IMR-90 (cell line): Measurements from ENCODE around the gene MB. TPM values are rescaled to one million over a fixed set of nuclear protein-coding genes. Genes with fewer than 3 reads are reported as not detected.

Experiments used
- ATAC-seq: fragments of 200-7000 bp; cut with Tn5 transposase; 2 replicates; pipeline ENCODE4 v1.9.1; 2020; ENCODE audit warnings: low read depth, mild to moderate bottlenecking, moderate library complexity
- BruUV-seq: library from RNA; stranded (reverse); fragments of 400-500 nt; replicated peaks from 2 replicates; lab custom pipeline; 2021; lab: Mats Ljungman, UMichigan
- CTCF ChIA-PET: fragments of 300-600 bp; formaldehyde crosslinking; extraction: SDS; loops from one replicate; lab custom pipeline; 2021; ENCODE audit warnings: antibody characterized with exemption; lab: Yijun Ruan, JAX
- POLR2A ChIA-PET: fragments of 300-600 bp; sonication (Branson Sonifier 250); formaldehyde crosslinking; loops from one replicate; lab custom pipeline; 2022; ENCODE audit warnings: antibody characterized with exemption; ENCODE audit not compliant: unreplicated experiment; lab: Charles Lee
- DNase-seq: peaks from one replicate; pipeline ENCODE4 v3.0.0; 2013
- H2AFZ ChIP-seq: replicated peaks from 2 replicates; pipeline ENCODE3; 2013; ENCODE audit warnings: low read length, mild to moderate bottlenecking; ENCODE audit not compliant: poor library complexity
- H2AK5ac ChIP-seq: 2 replicates; pipeline ENCODE4 v1.6.1; 2013; ENCODE audit warnings: low read depth, low read length, inconsistent platforms
- H2AK9ac ChIP-seq: replicated peaks from 2 replicates; pipeline ENCODE3; 2013; ENCODE audit warnings: mild to moderate bottlenecking, low read depth, low read length, moderate library complexity; ENCODE audit not compliant: poor library complexity
- H2BK120ac ChIP-seq: 2 replicates; pipeline ENCODE4 v1.6.1; 2013; ENCODE audit warnings: low read depth, low read length, inconsistent platforms
- H2BK15ac ChIP-seq: 3 replicates; pipeline ENCODE4 v1.6.1; 2013; ENCODE audit warnings: low read depth, low read length, inconsistent platforms
- H2BK20ac ChIP-seq: 2 replicates; pipeline ENCODE4 v1.6.1; 2013; ENCODE audit warnings: low read depth, mild to moderate bottlenecking, inconsistent platforms, low read length, moderate library complexity
- H2BK5ac ChIP-seq: 2 replicates; pipeline ENCODE4 v1.6.1; 2013; ENCODE audit warnings: mild to moderate bottlenecking, low read depth, low read length, inconsistent platforms; ENCODE audit not compliant: poor library complexity, severe bottlenecking
- H3K14ac ChIP-seq: replicated peaks from 2 replicates; pipeline ENCODE4 v1.6.1; 2013; ENCODE audit warnings: low read depth, low read length, inconsistent platforms
- H3K18ac ChIP-seq: 2 replicates; pipeline ENCODE4 v1.6.1; 2013; ENCODE audit warnings: low read depth, low read length, control low read depth
- H3K23ac ChIP-seq: 2 replicates; pipeline ENCODE4 v1.6.1; 2013; ENCODE audit warnings: low read depth, low read length, inconsistent platforms
- H3K27ac ChIP-seq: 2 replicates; pipeline ENCODE4 v1.5.1; 2013; ENCODE audit warnings: mild to moderate bottlenecking, control low read depth, low read length; ENCODE audit not compliant: insufficient read depth
- H3K27me3 ChIP-seq: 2 replicates; pipeline ENCODE4 v1.6.1; 2013; ENCODE audit warnings: low read length; ENCODE audit not compliant: control insufficient read depth, insufficient read depth
- H3K36me3 ChIP-seq: 2 replicates; pipeline ENCODE4 v1.6.1; 2013; ENCODE audit warnings: low read length, mixed read lengths; ENCODE audit not compliant: control insufficient read depth, insufficient read depth
- H3K4ac ChIP-seq: 2 replicates; pipeline ENCODE4 v1.6.1; 2013; ENCODE audit warnings: low read depth, low read length, inconsistent platforms
- H3K4me1 ChIP-seq: 2 replicates; pipeline ENCODE4 v1.6.1; 2013; ENCODE audit warnings: low read length, mixed read lengths; ENCODE audit not compliant: control insufficient read depth, insufficient read depth
- H3K4me2 ChIP-seq: 2 replicates; pipeline ENCODE4 v1.6.1; 2013; ENCODE audit warnings: low read depth, mild to moderate bottlenecking, control low read depth, low read length, moderate library complexity
- H3K4me3 ChIP-seq: 2 replicates; pipeline ENCODE4 v1.5.1; 2013; ENCODE audit warnings: low read depth, mild to moderate bottlenecking, control low read depth, low read length, moderate library complexity; ENCODE audit not compliant: insufficient read depth
- H3K56ac ChIP-seq: 2 replicates; pipeline ENCODE4 v1.6.1; 2013; ENCODE audit warnings: low read length, inconsistent platforms; ENCODE audit not compliant: insufficient read depth; ENCODE audit errors: extremely low read depth
- H3K79me1 ChIP-seq, 2 experiments: 2 replicates each; pipeline ENCODE4 v1.6.1; 2013; ENCODE audit warnings: low read length in 2 of 2, inconsistent platforms in 1 of 2, low read depth in 1 of 2
- H3K9ac ChIP-seq: 2 replicates; pipeline ENCODE4 v1.6.1; 2013; ENCODE audit warnings: low read depth, low read length, control low read depth
- H3K9me1 ChIP-seq: 2 replicates; pipeline ENCODE4 v1.6.1; 2013; ENCODE audit warnings: low read length, inconsistent platforms; ENCODE audit not compliant: insufficient read depth
- H3K9me3 ChIP-seq: 2 replicates; pipeline ENCODE4 v1.6.1; 2013; ENCODE audit warnings: low read length; ENCODE audit not compliant: control insufficient read depth, insufficient read depth
- H4K20me1 ChIP-seq: 2 replicates; pipeline ENCODE4 v1.6.1; 2013; ENCODE audit warnings: low read length, inconsistent platforms; ENCODE audit not compliant: insufficient read depth
- H4K5ac ChIP-seq: 2 replicates; pipeline ENCODE4 v1.6.1; 2013; ENCODE audit warnings: mild to moderate bottlenecking, low read depth, low read length, control low read depth
- H4K8ac ChIP-seq, 2 experiments: 2 replicates each; pipeline ENCODE4 v1.6.1; 2013; ENCODE audit warnings: low read depth in 2 of 2, low read length in 2 of 2, control low read depth in 1 of 2, inconsistent platforms in 1 of 2
- H4K91ac ChIP-seq: 2 replicates; pipeline ENCODE4 v1.6.1; 2013; ENCODE audit warnings: low read depth, low read length, inconsistent platforms; ENCODE audit not compliant: insufficient read depth
- BHLHE40 ChIP-seq: fragments of 150-350 bp; IDR thresholded peaks from 2 replicates; pipeline ENCODE4 v1.6.1; 2016; ENCODE audit warnings: mild to moderate bottlenecking, low read depth, low read length
- CEBPB ChIP-seq: IDR thresholded peaks from 2 replicates; pipeline ENCODE4 v1.6.1; 2012; ENCODE audit warnings: low read depth, low read length, improper control_type of control experiment
- CHD1 ChIP-seq: IDR thresholded peaks from 2 replicates; pipeline ENCODE4 v1.6.1; 2012; ENCODE audit warnings: low read depth, low read length, improper control_type of control experiment
- ELK1 ChIP-seq: fragments of 150-350 bp; IDR thresholded peaks from 2 replicates; pipeline ENCODE4 v1.6.1; 2016; ENCODE audit warnings: low read depth, mild to moderate bottlenecking, low read length, moderate library complexity, borderline replicate concordance
- FOS ChIP-seq: fragments of 150-350 bp; IDR thresholded peaks from 2 replicates; pipeline ENCODE4 v1.6.1; 2016; ENCODE audit warnings: low read depth, low read length
- MAFK ChIP-seq: IDR thresholded peaks from 2 replicates; pipeline ENCODE4 v1.6.1; 2012; ENCODE audit warnings: low read depth, low read length, improper control_type of control experiment
- MAZ ChIP-seq: IDR thresholded peaks from 2 replicates; pipeline ENCODE4 v1.6.1; 2012; ENCODE audit warnings: low read depth, mild to moderate bottlenecking, low read length, improper control_type of control experiment, moderate library complexity, borderline replicate concordance
- MXI1 ChIP-seq: IDR thresholded peaks from 2 replicates; pipeline ENCODE4 v1.6.1; 2012; ENCODE audit warnings: low read depth, mild to moderate bottlenecking, low read length, moderate library complexity, borderline replicate concordance
- NFE2L2 ChIP-seq: fragments of 150-350 bp; IDR thresholded peaks from 2 replicates; pipeline ENCODE4 v1.6.1; 2016; ENCODE audit warnings: low read depth, mild to moderate bottlenecking, low read length
- POLR2A ChIP-seq: IDR thresholded peaks from 2 replicates; pipeline ENCODE4 v1.6.1; 2012; ENCODE audit warnings: mild to moderate bottlenecking, low read depth, low read length
- RAD21 ChIP-seq: IDR thresholded peaks from 2 replicates; pipeline ENCODE4 v1.6.1; 2012; ENCODE audit warnings: low read length, improper control_type of control experiment
- RCOR1 ChIP-seq: IDR thresholded peaks from 2 replicates; pipeline ENCODE4 v1.6.1; 2012; ENCODE audit warnings: mild to moderate bottlenecking, low read length, improper control_type of control experiment; ENCODE audit not compliant: insufficient replicate concordance
- RFX5 ChIP-seq: IDR thresholded peaks from 2 replicates; pipeline ENCODE4 v1.8.0; 2012; ENCODE audit warnings: low read depth, mild to moderate bottlenecking, low read length, moderate library complexity
- SMC3 ChIP-seq: fragments of 150-350 bp; IDR thresholded peaks from 2 replicates; pipeline ENCODE4 v1.6.1; 2016; ENCODE audit warnings: low read depth, mild to moderate bottlenecking, antibody characterized with exemption, low read length, moderate library complexity
- WGBS, 2 experiments: methylation state at CpG; one replicate each; pipeline versions ENCODE4 v1.1.5 to v1.1.7; 2013; ENCODE audit warnings: missing lambda C conversion rate in 2 of 2; ENCODE audit not compliant: insufficient read length in 1 of 2; ENCODE audit errors: extremely low coverage in 2 of 2; 5-methylcytosine and 5-hydroxymethylcytosine counted together
- dilution Hi-C: fragments of 300-500 bp; cut with HindIII; formaldehyde crosslinking; loops from one replicate; pipeline ENCODE4 v1.14.3; 2018; ENCODE audit warnings: low sequenced_read_pairs; ENCODE audit not compliant: unreplicated experiment
- in situ Hi-C: fragments of 300-500 bp; cut with MboI; formaldehyde crosslinking; loops from 3 replicates; pipeline ENCODE4 v1.14.3; 2019; ENCODE audit warnings: low sequenced_read_pairs, inconsistent platforms, mixed read lengths
- intact Hi-C: fragments of 100-400 bp; cut with micrococcal nuclease; formaldehyde crosslinking; loops from 2 replicates; pipeline ENCODE4 v1.10.0; 2022
- polyA plus RNA-seq, 3 experiments: library from polyadenylated mRNA; depleted of rRNA; stranded (reverse); fragments of >200 nt; gene quantifications; 2 replicates each; pipeline ENCODE4 v1.2.3, GENCODE V29; 2012; ENCODE audit warnings: low replicate concordance in 1 of 3
- total RNA-seq: library from RNA; depleted of rRNA; stranded (reverse); fragments of >200 nt; gene quantifications from 2 replicates; pipeline ENCODE4 v1.2.3, GENCODE V29; 2012
- TF ChIP-seq, protein P1 (sequence below): conservative IDR thresholded peaks from 2 replicates; pipeline ENCODE4 v1.5.1; 2012; ENCODE audit warnings: mild to moderate bottlenecking, low read depth, low read length, improper control_type of control experiment
- TF ChIP-seq, protein P2 (sequence below): fragments of 150-350 bp; IDR thresholded peaks from 2 replicates; pipeline ENCODE4 v1.6.1; 2017; ENCODE audit warnings: mild to moderate bottlenecking, antibody characterized with exemption, low read length, low read depth

The MB gene
- total and polyA plus RNA-seq, 2 of the 4 experiments (the other 2 are of a cell fraction), result not detected

- Histone ChIP-seq H2BK15ac (no peak overlapping the region), H4K8ac (no peak overlapping the region), H3K4me1 (peaks cover 4% of the 10 kb centered on the region), H3K9ac (no peak overlapping the region), H4K91ac (no peak overlapping the region), H3K9me1 (no peaks in the 10 kb centered on the region), H2AK9ac (no peak overlapping the region), H3K4ac (no peak overlapping the region), H2BK5ac (no peak overlapping the region), H3K18ac (no peak overlapping the region), H2AFZ (no peak overlapping the region), H3K9me3 (no peaks in the 10 kb centered on the region), H3K56ac (no peak overlapping the region), H4K5ac (no peak overlapping the region), H3K27ac (no peak overlapping the region), H3K4me2 (no peak overlapping the region), H3K23ac (no peak overlapping the region), H3K4me3 (no peak overlapping the region), H4K20me1 (no peaks in the 10 kb centered on the region), H2BK120ac (no peak overlapping the region), H3K27me3 (peaks cover 3% of the 10 kb centered on the region; the same call in 1 of the 2 replicates), H2BK20ac (no peak overlapping the region), H2AK5ac (no peak overlapping the region), H3K14ac (no peak overlapping the region), H3K36me3 (no peaks in the 10 kb centered on the region), H3K79me1 (no peaks in the 10 kb centered on the region)
- DNase-seq, result no peak
- CTCF ChIA-PET, result interaction anchor here (0.6 kb wide), 1 partner anchor 150 kb away, joined by 3 read pairs; no protein-coding TSS in a partner anchor
- dilution Hi-C loops (no loop called here), in situ Hi-C loops (loop anchor here (5.0 kb wide), 1 partner anchor 148 kb away; no protein-coding TSS in a partner anchor), intact Hi-C loops (no loop called here)
- TF ChIP-seq SMC3 (no peak), MAZ (no peak), RCOR1 (no peak), RAD21 (no peak), CHD1 (no peak), ELK1 (no peak), CEBPB (no peak), NFE2L2 (no peak), FOS (no peak), RFX5 (no peak), BHLHE40 (no peak), MXI1 (no peak), MAFK (no peak), POLR2A (no peak)
- TF ChIP-seq, protein P1, sequence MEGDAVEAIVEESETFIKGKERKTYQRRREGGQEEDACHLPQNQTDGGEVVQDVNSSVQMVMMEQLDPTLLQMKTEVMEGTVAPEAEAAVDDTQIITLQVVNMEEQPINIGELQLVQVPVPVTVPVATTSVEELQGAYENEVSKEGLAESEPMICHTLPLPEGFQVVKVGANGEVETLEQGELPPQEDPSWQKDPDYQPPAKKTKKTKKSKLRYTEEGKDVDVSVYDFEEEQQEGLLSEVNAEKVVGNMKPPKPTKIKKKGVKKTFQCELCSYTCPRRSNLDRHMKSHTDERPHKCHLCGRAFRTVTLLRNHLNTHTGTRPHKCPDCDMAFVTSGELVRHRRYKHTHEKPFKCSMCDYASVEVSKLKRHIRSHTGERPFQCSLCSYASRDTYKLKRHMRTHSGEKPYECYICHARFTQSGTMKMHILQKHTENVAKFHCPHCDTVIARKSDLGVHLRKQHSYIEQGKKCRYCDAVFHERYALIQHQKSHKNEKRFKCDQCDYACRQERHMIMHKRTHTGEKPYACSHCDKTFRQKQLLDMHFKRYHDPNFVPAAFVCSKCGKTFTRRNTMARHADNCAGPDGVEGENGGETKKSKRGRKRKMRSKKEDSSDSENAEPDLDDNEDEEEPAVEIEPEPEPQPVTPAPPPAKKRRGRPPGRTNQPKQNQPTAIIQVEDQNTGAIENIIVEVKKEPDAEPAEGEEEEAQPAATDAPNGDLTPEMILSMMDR, result no peak
- TF ChIP-seq, protein P2, sequence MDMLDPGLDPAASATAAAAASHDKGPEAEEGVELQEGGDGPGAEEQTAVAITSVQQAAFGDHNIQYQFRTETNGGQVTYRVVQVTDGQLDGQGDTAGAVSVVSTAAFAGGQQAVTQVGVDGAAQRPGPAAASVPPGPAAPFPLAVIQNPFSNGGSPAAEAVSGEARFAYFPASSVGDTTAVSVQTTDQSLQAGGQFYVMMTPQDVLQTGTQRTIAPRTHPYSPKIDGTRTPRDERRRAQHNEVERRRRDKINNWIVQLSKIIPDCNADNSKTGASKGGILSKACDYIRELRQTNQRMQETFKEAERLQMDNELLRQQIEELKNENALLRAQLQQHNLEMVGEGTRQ, result no peak
- no peak for ATAC-seq
- POLR2A ChIA-PET, result no interaction called here
- no TSS peak for BruUV-seq
- WGBS, 2 experiments, result no CpG with 5 or more reads among the region's 10 CpGs
These were observed 36.6 kb downstream of the MB start for GRCh38 chr22:35580351-35581022.
